ENCODE measurements around the gene UBXN10.

DNA sequence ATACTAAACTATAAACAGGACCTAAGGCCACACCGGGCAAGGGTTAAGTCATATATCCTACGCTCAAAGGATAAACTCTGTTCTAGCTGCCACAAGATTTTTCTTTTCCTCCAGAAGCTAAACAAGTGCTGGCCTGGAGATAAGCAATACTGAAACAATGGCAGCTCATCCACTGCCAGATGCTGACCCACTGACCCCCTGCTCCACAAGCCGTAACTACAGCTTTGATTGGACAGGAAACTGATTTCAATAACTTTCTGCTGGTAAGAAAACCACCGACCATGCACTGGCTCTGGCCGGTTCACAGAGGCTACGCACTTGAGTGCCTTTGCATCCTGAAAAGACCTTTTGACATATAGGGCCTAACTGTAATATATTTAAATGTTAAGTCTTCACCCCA is 51.8 kb downstream of the UBXN10 start:
- TF ChIP-seq, protein P1, sequence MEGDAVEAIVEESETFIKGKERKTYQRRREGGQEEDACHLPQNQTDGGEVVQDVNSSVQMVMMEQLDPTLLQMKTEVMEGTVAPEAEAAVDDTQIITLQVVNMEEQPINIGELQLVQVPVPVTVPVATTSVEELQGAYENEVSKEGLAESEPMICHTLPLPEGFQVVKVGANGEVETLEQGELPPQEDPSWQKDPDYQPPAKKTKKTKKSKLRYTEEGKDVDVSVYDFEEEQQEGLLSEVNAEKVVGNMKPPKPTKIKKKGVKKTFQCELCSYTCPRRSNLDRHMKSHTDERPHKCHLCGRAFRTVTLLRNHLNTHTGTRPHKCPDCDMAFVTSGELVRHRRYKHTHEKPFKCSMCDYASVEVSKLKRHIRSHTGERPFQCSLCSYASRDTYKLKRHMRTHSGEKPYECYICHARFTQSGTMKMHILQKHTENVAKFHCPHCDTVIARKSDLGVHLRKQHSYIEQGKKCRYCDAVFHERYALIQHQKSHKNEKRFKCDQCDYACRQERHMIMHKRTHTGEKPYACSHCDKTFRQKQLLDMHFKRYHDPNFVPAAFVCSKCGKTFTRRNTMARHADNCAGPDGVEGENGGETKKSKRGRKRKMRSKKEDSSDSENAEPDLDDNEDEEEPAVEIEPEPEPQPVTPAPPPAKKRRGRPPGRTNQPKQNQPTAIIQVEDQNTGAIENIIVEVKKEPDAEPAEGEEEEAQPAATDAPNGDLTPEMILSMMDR (IDR thresholded peaks at IDR 0.05): no peak
- no peak for TF ChIP-seq POLR2A (IDR thresholded peaks at IDR 0.05)

Measured in vagina (tissue), 2 donors.